GM12801 (cell line): ENCODE results near the gene IPMK.

Experiments used
- CTCF ChIP-seq: IDR thresholded peaks from one replicate; pipeline ENCODE4 v1.5.1; 2011; ENCODE audit warnings: control low read depth; ENCODE audit not compliant: insufficient read length; ENCODE audit errors: extremely low read depth

IPMK gene

GRCh38 chr10:58266826-58267712, 625 bp downstream of the IPMK start:
- no peak for TF ChIP-seq CTCF

GRCh38 chr10:58266003-58266825, 1.5 kb downstream of the IPMK start:
- no peak for TF ChIP-seq CTCF

- no peak for TF ChIP-seq CTCF
These were observed 2.4 kb downstream of the IPMK start for GRCh38 chr10:58265249-58265648.

- TF ChIP-seq CTCF = no peak
These were observed 2.9 kb downstream of the IPMK start for GRCh38 chr10:58264780-58265179.

- TF ChIP-seq CTCF = no peak
These were observed 4.9 kb downstream of the IPMK start for GRCh38 chr10:58262766-58263165.

- TF ChIP-seq CTCF = no peak
These were observed 7.4 kb downstream of the IPMK start for GRCh38 chr10:58260334-58260733.

- TF ChIP-seq CTCF = no peak
These were observed 8.6 kb downstream of the IPMK start for GRCh38 chr10:58258977-58259692.
